ENCODE results near the gene CTLA4.

The CTLA4 gene

GRCh38 chr2:203859030-203859789 lies 8.4 kb upstream of the CTLA4 start:
- no peak for TF ChIP-seq FOXP2 (optimal IDR thresholded peaks at IDR 0.05; ENCODE audit: borderline replicate concordance, extremely low read depth, extremely low read length, insufficient read depth)
- no peak for TF ChIP-seq POLR2AphosphoS5 (IDR thresholded peaks at IDR 0.05; ENCODE audit: low read depth, low read length)
- TF ChIP-seq, protein P1, sequence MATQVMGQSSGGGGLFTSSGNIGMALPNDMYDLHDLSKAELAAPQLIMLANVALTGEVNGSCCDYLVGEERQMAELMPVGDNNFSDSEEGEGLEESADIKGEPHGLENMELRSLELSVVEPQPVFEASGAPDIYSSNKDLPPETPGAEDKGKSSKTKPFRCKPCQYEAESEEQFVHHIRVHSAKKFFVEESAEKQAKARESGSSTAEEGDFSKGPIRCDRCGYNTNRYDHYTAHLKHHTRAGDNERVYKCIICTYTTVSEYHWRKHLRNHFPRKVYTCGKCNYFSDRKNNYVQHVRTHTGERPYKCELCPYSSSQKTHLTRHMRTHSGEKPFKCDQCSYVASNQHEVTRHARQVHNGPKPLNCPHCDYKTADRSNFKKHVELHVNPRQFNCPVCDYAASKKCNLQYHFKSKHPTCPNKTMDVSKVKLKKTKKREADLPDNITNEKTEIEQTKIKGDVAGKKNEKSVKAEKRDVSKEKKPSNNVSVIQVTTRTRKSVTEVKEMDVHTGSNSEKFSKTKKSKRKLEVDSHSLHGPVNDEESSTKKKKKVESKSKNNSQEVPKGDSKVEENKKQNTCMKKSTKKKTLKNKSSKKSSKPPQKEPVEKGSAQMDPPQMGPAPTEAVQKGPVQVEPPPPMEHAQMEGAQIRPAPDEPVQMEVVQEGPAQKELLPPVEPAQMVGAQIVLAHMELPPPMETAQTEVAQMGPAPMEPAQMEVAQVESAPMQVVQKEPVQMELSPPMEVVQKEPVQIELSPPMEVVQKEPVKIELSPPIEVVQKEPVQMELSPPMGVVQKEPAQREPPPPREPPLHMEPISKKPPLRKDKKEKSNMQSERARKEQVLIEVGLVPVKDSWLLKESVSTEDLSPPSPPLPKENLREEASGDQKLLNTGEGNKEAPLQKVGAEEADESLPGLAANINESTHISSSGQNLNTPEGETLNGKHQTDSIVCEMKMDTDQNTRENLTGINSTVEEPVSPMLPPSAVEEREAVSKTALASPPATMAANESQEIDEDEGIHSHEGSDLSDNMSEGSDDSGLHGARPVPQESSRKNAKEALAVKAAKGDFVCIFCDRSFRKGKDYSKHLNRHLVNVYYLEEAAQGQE (IDR thresholded peaks at IDR 0.05; ENCODE audit: insufficient read depth in 1 of 2, low read depth in 2 of 2, low read length in 2 of 2), result no peak
- TF ChIP-seq SIN3A (IDR thresholded peaks at IDR 0.05; ENCODE audit: borderline replicate concordance, insufficient read depth, low read length), result no peak
- no peak for TF ChIP-seq TAF1 (IDR thresholded peaks at IDR 0.05; ENCODE audit: borderline replicate concordance, insufficient read depth, low read length)

DNA sequence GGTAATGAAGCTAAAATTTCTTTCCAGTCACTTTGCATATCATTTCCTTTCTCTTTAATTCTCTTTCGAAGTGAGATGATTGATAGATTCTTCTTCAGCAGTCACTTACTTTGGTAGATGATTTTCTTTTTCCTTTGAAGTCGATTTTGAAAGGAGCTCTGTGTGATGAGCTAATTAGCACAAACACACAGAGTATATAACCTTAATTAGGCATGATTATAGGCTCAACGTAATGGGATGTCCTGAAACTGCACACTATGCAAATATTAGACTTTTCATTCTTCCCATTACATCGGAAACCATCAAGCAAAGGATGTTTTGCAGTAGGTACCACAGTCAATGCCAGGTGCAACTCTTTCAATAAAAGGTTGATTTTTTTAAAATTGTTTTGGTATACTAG lies 6.4 kb upstream of the CTLA4 start:
- TF ChIP-seq TAF1 (IDR thresholded peaks at IDR 0.05; ENCODE audit: borderline replicate concordance, insufficient read depth, low read length) (no peak), SIN3A (IDR thresholded peaks at IDR 0.05; ENCODE audit: borderline replicate concordance, insufficient read depth, low read length) (no peak), FOXP2 (optimal IDR thresholded peaks at IDR 0.05; ENCODE audit: borderline replicate concordance, extremely low read depth, extremely low read length, insufficient read depth) (no peak), POLR2AphosphoS5 (IDR thresholded peaks at IDR 0.05; ENCODE audit: low read depth, low read length) (no peak)
- TF ChIP-seq, protein P1 (IDR thresholded peaks at IDR 0.05; ENCODE audit: insufficient read depth in 1 of 2, low read depth in 2 of 2, low read length in 2 of 2), result no peak

- no peak for TF ChIP-seq FOXP2 (optimal IDR thresholded peaks at IDR 0.05; ENCODE audit: borderline replicate concordance, extremely low read depth, extremely low read length, insufficient read depth)
- TF ChIP-seq, protein P1 (IDR thresholded peaks at IDR 0.05; ENCODE audit: insufficient read depth in 1 of 2, low read depth in 2 of 2, low read length in 2 of 2), result no peak
- TF ChIP-seq TAF1 (IDR thresholded peaks at IDR 0.05; ENCODE audit: borderline replicate concordance, insufficient read depth, low read length), result no peak
- no peak for TF ChIP-seq POLR2AphosphoS5 (IDR thresholded peaks at IDR 0.05; ENCODE audit: low read depth, low read length)
- TF ChIP-seq SIN3A (IDR thresholded peaks at IDR 0.05; ENCODE audit: borderline replicate concordance, insufficient read depth, low read length), result no peak
Observed at GRCh38 chr2:203861607-203862006, 6.0 kb upstream of the CTLA4 start.

DNA sequence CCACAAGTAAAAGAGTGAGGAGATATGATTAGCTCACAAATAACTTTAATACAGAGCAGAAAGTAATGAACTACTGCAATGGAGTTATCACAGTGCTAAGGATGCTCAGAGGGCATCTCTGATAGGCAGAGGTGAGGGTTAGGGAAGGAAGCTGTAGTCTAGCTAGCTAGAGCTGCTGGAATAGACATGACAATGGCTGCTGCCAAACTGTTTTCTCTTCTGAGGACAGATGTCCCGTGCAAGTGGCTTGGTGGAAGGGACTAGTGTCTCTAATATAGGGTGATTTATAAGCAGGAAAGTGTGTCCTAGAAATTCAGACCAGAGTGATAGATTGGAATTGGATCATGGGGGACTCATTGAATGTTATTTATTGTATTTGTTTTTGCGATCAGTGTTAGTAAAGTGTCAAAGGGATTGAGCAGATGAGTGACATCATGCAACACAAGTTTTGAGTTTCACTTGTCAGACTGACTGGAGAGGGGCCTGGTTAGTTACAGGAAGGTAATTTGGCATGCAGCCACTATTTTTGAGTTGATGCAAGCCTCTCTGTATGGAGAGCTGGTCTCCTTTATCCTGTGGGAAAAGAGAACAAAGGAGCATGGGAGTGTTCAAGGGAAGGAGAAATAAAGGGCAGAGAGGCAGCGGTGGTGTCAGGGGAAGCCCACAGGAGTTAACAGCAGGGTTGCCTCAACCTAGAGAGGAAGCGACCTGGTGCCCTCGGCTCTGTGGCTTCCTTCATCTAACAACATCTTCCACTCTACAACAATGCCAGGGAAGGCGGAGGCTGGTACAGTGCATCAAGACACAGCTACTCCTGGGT lies 1.9 kb downstream of the CTLA4 start:
- TF ChIP-seq SIN3A (IDR thresholded peaks at IDR 0.05; ENCODE audit: borderline replicate concordance, insufficient read depth, low read length) (no peak), TAF1 (IDR thresholded peaks at IDR 0.05; ENCODE audit: borderline replicate concordance, insufficient read depth, low read length) (no peak), POLR2AphosphoS5 (IDR thresholded peaks at IDR 0.05; ENCODE audit: low read depth, low read length) (no peak), FOXP2 (optimal IDR thresholded peaks at IDR 0.05; ENCODE audit: borderline replicate concordance, extremely low read depth, extremely low read length, insufficient read depth) (no peak)
- TF ChIP-seq, protein P1 (IDR thresholded peaks at IDR 0.05; ENCODE audit: insufficient read depth in 1 of 2, low read depth in 2 of 2, low read length in 2 of 2), result no peak
